GM19455 (cell line): ENCODE data around the gene CD68.
"Not testable (repeated sequence)": the region's sequence is repeated elsewhere in the genome, so short reads cannot be mapped to it uniquely, and the experiment has no call there.

ENCODE experiments used
- ATAC-seq: cut with Tn5 transposase; IDR thresholded peaks from one replicate; pipeline ENCODE4 v1.9.1; 2021; ENCODE audit not compliant: unreplicated experiment

CD68 gene

GRCh38 chr17:7580604-7581575, 1.5 kb downstream of the CD68 start:
- no peak for ATAC-seq

- ATAC-seq = no peak
Measured at GRCh38 chr17:7582396-7583252, 3.2 kb downstream of the CD68 start.

GRCh38 chr17:7583253-7584109, 4.0 kb downstream of the CD68 start, which contains the start of gene MPDU1:
Gene MPDU1 (plus strand): TSS chr17:7583852. CDS start chr17:7583863, 11 bp downstream.
- peak; percentile 75 for ATAC-seq

- no peak for ATAC-seq
Measured at GRCh38 chr17:7586673-7587419, 7.4 kb downstream of the CD68 start.

- no peak for ATAC-seq
Measured at GRCh38 chr17:7587420-7588151, 8.1 kb downstream of the CD68 start.

GRCh38 chr17:7588553-7589203, 9.2 kb downstream of the CD68 start:
- no peak for ATAC-seq

GRCh38 chr17:7589204-7589868, 9.9 kb downstream of the CD68 start:
- no peak for ATAC-seq

- ATAC-seq = no peak
Measured at GRCh38 chr17:7589891-7590691, 10.7 kb downstream of the CD68 start, which contains the start of gene SOX15. Gene SOX15 (minus strand): TSS chr17:7590094. CDS start chr17:7589676, 418 bp downstream.

GRCh38 chr17:7590743-7591142, 11.3 kb downstream of the CD68 start:
- no peak for ATAC-seq

- no peak for ATAC-seq
Measured at GRCh38 chr17:7591596-7591995, 12.2 kb downstream of the CD68 start.

- no peak for ATAC-seq
Measured at GRCh38 chr17:7592422-7593021, 13.1 kb downstream of the CD68 start.

GRCh38 chr17:7593296-7593695, 13.9 kb downstream of the CD68 start:
- no peak for ATAC-seq

GRCh38 chr17:7597561-7597960, 18.1 kb downstream of the CD68 start:
- not testable (repeated sequence) for ATAC-seq

GRCh38 chr17:7606280-7606679, 26.8 kb downstream of the CD68 start:
- no peak for ATAC-seq

- no peak for ATAC-seq
Measured at GRCh38 chr17:7610641-7611040, 31.2 kb downstream of the CD68 start.

- ATAC-seq = no peak
Measured at GRCh38 chr17:7611635-7612293, 32.3 kb downstream of the CD68 start.

- ATAC-seq = no peak
Measured at GRCh38 chr17:7612294-7612640, 32.8 kb downstream of the CD68 start.
